Liver (tissue), 3 donors: Measurements from ENCODE around the gene BPGM.

Experiments used
- GABPA ChIP-seq, 2 donors: IDR thresholded peaks in 1 of 2; conservative IDR thresholded peaks in 1 of 2; 2 replicates each; pipeline ENCODE4 v1.6.1; 2016; ENCODE audit warnings: antibody characterized with exemption in 2 of 2, mild to moderate bottlenecking in 1 of 2, moderate library complexity in 1 of 2
- TAF1 ChIP-seq: conservative IDR thresholded peaks from 2 replicates; pipeline ENCODE4 v1.6.1; 2016; ENCODE audit warnings: antibody characterized with exemption, mild to moderate bottlenecking
- TF ChIP-seq, protein P1 (sequence below): fragments of 150-350 bp; IDR thresholded peaks from 2 replicates; pipeline ENCODE4 v1.5.1; 2017; ENCODE audit warnings: improper control_type of control experiment, low read depth, low read length; ENCODE audit not compliant: missing input control
- donor health status: healthy.
- donor health status: healthy.

- TF ChIP-seq, protein P1, sequence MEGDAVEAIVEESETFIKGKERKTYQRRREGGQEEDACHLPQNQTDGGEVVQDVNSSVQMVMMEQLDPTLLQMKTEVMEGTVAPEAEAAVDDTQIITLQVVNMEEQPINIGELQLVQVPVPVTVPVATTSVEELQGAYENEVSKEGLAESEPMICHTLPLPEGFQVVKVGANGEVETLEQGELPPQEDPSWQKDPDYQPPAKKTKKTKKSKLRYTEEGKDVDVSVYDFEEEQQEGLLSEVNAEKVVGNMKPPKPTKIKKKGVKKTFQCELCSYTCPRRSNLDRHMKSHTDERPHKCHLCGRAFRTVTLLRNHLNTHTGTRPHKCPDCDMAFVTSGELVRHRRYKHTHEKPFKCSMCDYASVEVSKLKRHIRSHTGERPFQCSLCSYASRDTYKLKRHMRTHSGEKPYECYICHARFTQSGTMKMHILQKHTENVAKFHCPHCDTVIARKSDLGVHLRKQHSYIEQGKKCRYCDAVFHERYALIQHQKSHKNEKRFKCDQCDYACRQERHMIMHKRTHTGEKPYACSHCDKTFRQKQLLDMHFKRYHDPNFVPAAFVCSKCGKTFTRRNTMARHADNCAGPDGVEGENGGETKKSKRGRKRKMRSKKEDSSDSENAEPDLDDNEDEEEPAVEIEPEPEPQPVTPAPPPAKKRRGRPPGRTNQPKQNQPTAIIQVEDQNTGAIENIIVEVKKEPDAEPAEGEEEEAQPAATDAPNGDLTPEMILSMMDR = no peak
- no peak for TF ChIP-seq GABPA (IDR thresholded peaks at IDR 0.05 in 1 of 2, conservative IDR thresholded peaks at IDR 0.05 in 1 of 2)
- TF ChIP-seq TAF1 = no peak
Measured at GRCh38 chr7:134643131-134643530, 3.5 kb upstream of the BPGM start.
